Fibroblast of pulmonary artery (primary cell): ENCODE results near the gene MED26.
A peak's percentile ranks its signal among the peaks of the same experiment; 100 is the strongest.
"Not testable (repeated sequence)": the region's sequence is repeated elsewhere in the genome, so short reads cannot be mapped to it uniquely, and the experiment has no call there.

Experiments
- DNase-seq: peaks from one replicate; pipeline ENCODE4 v3.0.0-alpha.2; 2010; ENCODE audit warnings: low read depth
- H3K4me3 ChIP-seq: replicated peaks from 2 replicates; pipeline ENCODE4 v1.5.1; 2011; ENCODE audit warnings: low read depth, mild to moderate bottlenecking, control low read depth, low read length, moderate library complexity
- TF ChIP-seq, protein P1 (sequence below): IDR thresholded peaks from 2 replicates; pipeline ENCODE4 v1.5.1; 2011; ENCODE audit warnings: mild to moderate bottlenecking, control low read depth, low read length, inconsistent platforms; ENCODE audit errors: missing control alignments

Gene MED26

DNA sequence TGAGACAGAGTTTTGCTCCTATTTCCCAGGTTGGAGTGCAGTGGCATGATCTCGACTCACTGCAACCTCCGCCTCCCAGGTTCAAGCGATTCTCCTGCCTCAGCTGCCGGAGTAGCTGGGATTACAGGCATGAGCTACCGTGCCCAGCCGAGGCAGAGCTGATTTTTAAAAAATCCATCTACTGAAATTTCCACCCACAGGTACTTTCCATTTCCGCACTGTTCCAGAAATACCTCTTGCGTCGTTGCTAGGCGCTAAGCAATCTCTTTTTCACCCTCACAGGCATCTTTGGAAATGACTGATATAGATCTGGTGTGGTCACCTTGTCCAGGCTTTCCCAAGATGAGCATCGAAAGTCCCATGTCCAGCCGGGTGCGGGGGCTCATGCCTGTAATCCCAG lies 42.3 kb upstream of the MED26 start:
- DNase-seq: no peak
- TF ChIP-seq, protein P1, sequence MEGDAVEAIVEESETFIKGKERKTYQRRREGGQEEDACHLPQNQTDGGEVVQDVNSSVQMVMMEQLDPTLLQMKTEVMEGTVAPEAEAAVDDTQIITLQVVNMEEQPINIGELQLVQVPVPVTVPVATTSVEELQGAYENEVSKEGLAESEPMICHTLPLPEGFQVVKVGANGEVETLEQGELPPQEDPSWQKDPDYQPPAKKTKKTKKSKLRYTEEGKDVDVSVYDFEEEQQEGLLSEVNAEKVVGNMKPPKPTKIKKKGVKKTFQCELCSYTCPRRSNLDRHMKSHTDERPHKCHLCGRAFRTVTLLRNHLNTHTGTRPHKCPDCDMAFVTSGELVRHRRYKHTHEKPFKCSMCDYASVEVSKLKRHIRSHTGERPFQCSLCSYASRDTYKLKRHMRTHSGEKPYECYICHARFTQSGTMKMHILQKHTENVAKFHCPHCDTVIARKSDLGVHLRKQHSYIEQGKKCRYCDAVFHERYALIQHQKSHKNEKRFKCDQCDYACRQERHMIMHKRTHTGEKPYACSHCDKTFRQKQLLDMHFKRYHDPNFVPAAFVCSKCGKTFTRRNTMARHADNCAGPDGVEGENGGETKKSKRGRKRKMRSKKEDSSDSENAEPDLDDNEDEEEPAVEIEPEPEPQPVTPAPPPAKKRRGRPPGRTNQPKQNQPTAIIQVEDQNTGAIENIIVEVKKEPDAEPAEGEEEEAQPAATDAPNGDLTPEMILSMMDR: no peak

DNA sequence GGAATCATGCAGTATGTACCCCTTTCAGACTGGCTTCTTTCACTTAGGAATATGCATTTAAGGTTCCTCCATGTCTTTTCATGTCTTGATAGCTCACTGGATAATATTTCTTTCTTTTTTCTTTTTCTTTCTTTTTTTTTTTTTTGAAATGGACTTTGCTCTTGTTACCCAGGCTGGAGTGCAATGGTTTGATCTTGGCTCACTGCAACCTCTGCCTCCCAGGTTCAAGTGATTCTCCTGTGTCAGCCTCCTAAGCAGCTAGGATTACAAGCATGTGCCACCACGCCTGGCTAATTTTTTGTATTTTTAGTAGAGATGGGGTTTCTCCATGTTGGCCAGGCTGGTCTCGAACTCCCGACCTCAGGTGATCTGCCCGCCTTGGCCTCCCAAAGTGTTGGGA lies 40.7 kb upstream of the MED26 start:
- not testable (repeated sequence) for H3K4me3 ChIP-seq

More for the DNA sequence above, 42.3 kb upstream of the MED26 start:
- no peak overlapping the region for H3K4me3 ChIP-seq

DNA sequence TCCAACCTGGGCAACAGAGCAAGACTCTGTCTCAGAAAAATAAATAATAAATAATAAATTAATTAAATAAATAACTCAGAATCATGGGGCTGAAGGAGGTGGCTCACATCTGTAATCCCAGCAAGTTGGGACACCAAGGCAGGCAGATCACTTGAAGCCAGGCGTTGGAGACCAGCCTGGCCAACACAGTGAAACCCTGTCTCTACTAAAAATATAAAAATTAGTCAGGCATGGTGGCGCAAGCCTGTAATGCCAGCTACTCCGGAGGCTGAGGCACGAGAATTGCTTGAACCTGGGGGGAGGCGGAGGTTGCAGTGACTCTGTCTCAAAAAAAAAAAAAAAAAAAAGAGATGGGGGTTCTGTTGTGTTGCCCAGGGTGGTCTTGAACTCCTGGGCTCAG lies 40.2 kb upstream of the MED26 start:
- TF ChIP-seq, protein P1: no peak
- H3K4me3 ChIP-seq: no peak overlapping the region
- no peak for DNase-seq

More for the DNA sequence above, 40.7 kb upstream of the MED26 start:
- not testable (repeated sequence) for DNase-seq

DNA sequence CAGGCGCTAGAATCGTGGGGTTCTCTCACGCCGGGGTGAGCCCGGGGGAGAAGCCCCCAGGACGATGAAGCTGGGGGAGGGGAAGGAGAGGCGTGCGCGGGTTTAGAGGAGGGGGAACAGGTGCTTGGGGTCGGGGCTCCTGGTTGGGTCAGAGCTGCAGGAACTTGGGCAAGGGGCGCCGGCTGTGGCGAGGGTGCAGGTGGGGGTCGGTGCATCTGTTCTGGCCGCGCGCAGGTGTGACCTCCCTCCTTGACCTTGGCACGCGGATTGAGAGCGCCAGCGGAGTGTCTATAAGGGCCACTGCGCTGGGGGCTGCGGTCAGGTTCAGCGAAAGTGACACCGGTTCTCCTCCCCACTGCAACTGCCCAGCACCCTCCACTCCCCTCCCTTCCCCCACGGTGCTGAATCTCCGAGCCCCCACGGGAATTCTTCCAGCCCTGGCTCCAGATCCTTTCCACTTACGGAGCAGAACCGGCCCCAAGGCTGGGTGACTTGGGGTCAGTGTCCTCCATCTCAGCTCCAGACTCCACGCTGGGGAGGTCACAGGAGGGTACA lies 33.6 kb upstream of the MED26 start:
- TF ChIP-seq, protein P1: no peak
- no peak for DNase-seq
- H3K4me3 ChIP-seq: peak overlapping the region; percentile 76

DNA sequence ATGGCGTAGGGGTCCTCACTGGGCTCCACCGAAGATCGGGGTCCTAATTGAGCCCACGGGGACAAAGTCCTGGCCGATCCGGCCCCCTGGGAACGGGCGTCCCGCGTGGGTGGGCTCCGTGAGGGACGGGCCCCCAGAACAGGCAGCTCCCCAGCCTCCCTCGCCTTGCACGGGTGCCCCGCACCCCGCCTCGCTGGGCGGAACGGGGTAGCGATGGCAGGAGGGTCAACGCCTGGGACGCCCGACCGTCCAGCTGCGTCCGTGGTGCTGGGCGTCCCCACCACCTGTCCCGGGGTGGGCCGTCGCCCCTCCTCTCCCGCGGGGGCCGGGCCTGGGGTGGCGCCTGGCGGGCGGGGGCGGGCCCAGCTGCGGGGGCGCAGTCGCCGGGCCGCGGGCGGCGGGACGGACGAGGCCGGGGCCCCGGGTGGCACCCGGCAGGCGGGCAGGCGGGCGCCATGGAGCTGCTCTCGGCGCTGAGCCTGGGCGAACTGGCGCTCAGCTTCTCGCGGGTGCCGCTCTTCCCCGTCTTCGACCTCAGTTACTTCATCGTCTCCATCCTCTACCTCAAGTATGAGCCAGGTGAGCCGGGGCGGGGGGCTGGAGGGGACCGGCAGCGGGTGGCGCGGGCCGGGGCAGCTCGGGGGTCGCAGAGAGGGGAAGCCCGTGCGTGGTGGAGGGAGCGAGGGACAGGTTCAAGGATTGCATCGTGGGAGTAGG lies 32.9 kb upstream of the MED26 start, which contains the start of gene TMEM38A:
TSS of gene TMEM38A (plus strand) at position 377 of the 717 bp plus-strand sequence. CDS start at position 456, 79 bp downstream.
- no peak for DNase-seq
- peak within 1 kb of the TSS; percentile 76 for H3K4me3 ChIP-seq
- TF ChIP-seq, protein P1: no peak

DNA sequence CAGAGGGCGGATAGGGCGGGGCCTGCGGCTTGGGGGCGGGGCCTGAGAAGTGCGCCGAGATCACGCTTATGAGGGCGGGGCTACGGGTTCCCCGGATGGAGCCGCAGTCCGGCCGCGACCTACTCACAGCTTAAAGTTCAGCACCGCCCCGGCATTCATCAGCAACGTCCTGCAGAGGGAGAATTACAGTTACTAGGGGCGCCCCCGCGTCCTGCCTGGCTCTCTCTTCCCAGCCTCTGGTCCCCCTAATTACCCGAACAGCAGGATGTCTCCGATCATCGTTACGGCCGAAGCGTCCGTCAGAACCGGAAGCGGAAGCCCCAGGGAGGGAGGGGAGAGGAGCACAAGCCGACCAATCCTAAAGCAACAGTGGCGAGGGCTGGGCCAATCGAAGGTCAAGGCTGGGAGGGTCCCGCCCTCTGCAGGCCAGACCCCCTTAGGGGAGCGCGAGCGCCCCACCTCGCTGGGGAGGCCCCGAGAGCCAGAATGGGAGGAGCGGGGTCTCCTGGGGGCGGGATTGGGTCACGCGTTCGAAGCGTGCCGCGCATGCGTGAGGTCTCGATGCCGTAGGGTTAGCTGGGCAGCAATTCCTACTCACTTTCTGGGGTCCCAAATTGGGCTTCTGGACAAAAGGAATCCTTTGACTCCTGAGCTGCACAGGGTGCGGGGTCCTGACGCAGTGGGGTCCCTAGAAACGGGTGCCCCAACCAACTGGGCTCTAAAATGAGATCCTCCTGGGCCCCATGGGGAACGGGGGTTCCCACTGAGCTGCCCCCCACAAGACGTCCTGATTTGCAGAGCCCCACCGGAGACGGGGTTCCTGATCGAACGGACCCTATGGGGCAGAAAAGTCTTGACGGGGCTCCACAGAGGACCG lies 32.1 kb upstream of the MED26 start, which contains the start of gene SMIM7:
TSS of gene SMIM7 (minus strand) at position 313 of the 877 bp plus-strand sequence. CDS start at position 279, 34 bp downstream.
- DNase-seq: peak; percentile 99
- peak within 1 kb of the TSS; percentile 76 for H3K4me3 ChIP-seq
- TF ChIP-seq, protein P1: no peak

DNA sequence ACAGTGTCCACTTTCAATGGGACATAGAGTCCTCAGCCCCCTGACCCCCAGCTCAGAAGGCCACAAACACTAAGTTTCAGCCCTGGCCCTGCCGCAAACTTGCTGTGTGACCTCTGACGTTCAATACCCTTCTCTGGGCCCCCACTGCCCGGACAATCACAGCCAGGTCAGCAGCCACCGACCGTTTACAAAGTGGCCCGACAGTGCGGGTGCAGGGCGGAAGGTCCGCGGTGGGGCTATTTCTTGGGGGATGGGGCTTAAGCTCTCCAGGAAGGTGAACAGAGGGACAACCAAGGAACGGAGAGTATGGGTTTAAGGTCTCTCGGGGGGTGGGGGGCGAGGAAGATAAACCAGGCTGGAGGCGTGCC lies 31.4 kb upstream of the MED26 start:
- TF ChIP-seq, protein P1: no peak
- DNase-seq: no peak
- peak overlapping the region; percentile 76 for H3K4me3 ChIP-seq
